Psoas muscle (tissue), 8 donors: ENCODE measurements around the gene IGSF9. TPM values are rescaled to one million over a fixed set of nuclear protein-coding genes. Genes with fewer than 3 reads are reported as not detected.

Source experiments
- ATAC-seq, 4 donors: fragments of 200-7000 bp; cut with Tn5 transposase; one replicate each; pipeline ENCODE4 v1.9.1; 2020; ENCODE audit warnings: moderate library complexity in 3 of 4, mild to moderate bottlenecking in 2 of 4
- DNase-seq, 2 donors: peaks; one replicate each; pipeline ENCODE4 v3.0.0-alpha.2; 2020
- H3K27ac ChIP-seq: fragments of 200-600 bp; one replicate; pipeline ENCODE4 v1.8.0; 2022
- H3K27me3 ChIP-seq, 3 donors: fragments of 200-600 bp in 1 of 3; one replicate each; pipeline versions ENCODE4 v1.6.1 to v1.8.0; 2013 to 2022; ENCODE audit warnings: low read length in 2 of 3, mild to moderate bottlenecking in 2 of 3, moderate library complexity in 1 of 3; ENCODE audit not compliant: insufficient read depth in 3 of 3
- H3K36me3 ChIP-seq, 2 donors: fragments of 200-600 bp in 1 of 2; one replicate each; pipeline versions ENCODE4 v1.6.1 to v1.8.0; 2013 to 2022; ENCODE audit warnings: low read depth in 1 of 2, mild to moderate bottlenecking in 1 of 2, moderate library complexity in 1 of 2; ENCODE audit not compliant: insufficient read depth in 1 of 2
- H3K4me1 ChIP-seq: fragments of 200-600 bp; one replicate; pipeline ENCODE4 v1.8.0; 2022
- H3K4me3 ChIP-seq: fragments of 200-600 bp; one replicate; pipeline ENCODE4 v1.8.0; 2022; ENCODE audit warnings: mild to moderate bottlenecking
- H3K9me3 ChIP-seq: fragments of 200-600 bp; one replicate; pipeline ENCODE4 v1.8.0; 2022
- CTCF ChIP-seq: fragments of 200-600 bp; IDR thresholded peaks from one replicate; pipeline ENCODE4 v1.8.0; 2022; ENCODE audit warnings: antibody characterized with exemption
- WGBS, 3 donors: extraction: QIAGEN DNeasy Blood & Tissue Kit; methylation state at CpG; one replicate each; pipeline versions ENCODE4 v1.1.6 to v1.1.7; 2013; 5-methylcytosine and 5-hydroxymethylcytosine counted together
- intact Hi-C, 2 donors: fragments of 100-400 bp; cut with DNase I; formaldehyde crosslinking; loops; one replicate each; pipeline versions ENCODE4 v1.11.0 to v1.14.2; 2022
- polyA plus RNA-seq, 3 donors: library from polyadenylated mRNA; stranded (reverse); fragments of 200-250 nt; gene quantifications; one replicate each; pipeline ENCODE4 v1.2.3, GENCODE V29; 2013
- total RNA-seq, 4 donors: library from RNA; stranded (reverse); fragmentation: NEBNext Ultra II Directional in 2 of 4; extraction: Animal tissue kit (Norgen Biotek cat#: 25700) in 2 of 4; gene quantifications; one replicate each; pipeline versions ENCODE4 v1.2.1 to v1.2.4, GENCODE V29; 2021 to 2023
- donor health status: healthy with polysubstance abuse.
- donor health status: DM: no; HTN: no; CAD: no; lungs with moderate emphysema.
- donor health status: Bipolar disorder and iron deficiency.
- donor health status: healthy.
- donor health status: DM: yes; HTN: yes; CAD: no.
- donor health status: DM: no; HTN: no; CAD: no.
- donor health status: DM: no; HTN: no; CAD: no.
- donor health status: DM: yes; HTN: yes; CAD: no.

The IGSF9 gene
- total and polyA plus RNA-seq, 7 donors: 0.01 TPM; not detected in 5

- ATAC-seq (no peak), DNase-seq (no peak)
- Histone ChIP-seq H3K4me3 (no peak overlapping the region), H3K4me1 (no peaks in the 10 kb centered on the region), H3K9me3 (no peaks in the 10 kb centered on the region), H3K27ac (no peak overlapping the region), H3K36me3 (no peaks in the 10 kb centered on the region), H3K27me3 (peaks cover 0 to 30% (median 3%) of the 10 kb centered on the region in 3 donors)
- no peak for TF ChIP-seq CTCF
- WGBS, 3 donors: 94 to 96% (median 95%) methylated on average over 18 of the region's 18 CpGs
- intact Hi-C loops: loop anchor here in 1 of 2 donors (5.0 kb wide), 1 partner anchor 76 kb away; no protein-coding TSS in a partner anchor
Measured at GRCh38 chr1:159928491-159929050, 16.8 kb downstream of the IGSF9 start.

- DNase-seq (no peak), ATAC-seq (no peak)
- H3K27ac ChIP-seq: no peak overlapping the region
- H3K9me3 ChIP-seq: no peaks in the 10 kb centered on the region
- intact Hi-C loops: loop anchor here in 1 of 2 donors (5.0 kb wide), 1 partner anchor 76 kb away; no protein-coding TSS in a partner anchor
- no peak for TF ChIP-seq CTCF
- 77 to 81% (median 81%) methylated on average over 13 of the region's 13 CpGs for WGBS, 3 donors
- no peaks in the 10 kb centered on the region for H3K36me3 ChIP-seq
- H3K4me3 ChIP-seq: no peak overlapping the region
- H3K4me1 ChIP-seq: no peaks in the 10 kb centered on the region
- H3K27me3 ChIP-seq: peaks cover 0 to 30% (median 3%) of the 10 kb centered on the region in 3 donors
Measured at GRCh38 chr1:159927849-159928431, 17.5 kb downstream of the IGSF9 start.

GRCh38 chr1:159927211-159927848 is 18.1 kb downstream of the IGSF9 start:
- H3K27ac ChIP-seq: no peak overlapping the region
- H3K4me3 ChIP-seq: no peak overlapping the region
- no peaks in the 10 kb centered on the region for H3K9me3 ChIP-seq
- DNase-seq (no peak), ATAC-seq (no peak)
- WGBS, 3 donors: 89 to 92% (median 91%) methylated on average over 16 of the region's 16 CpGs
- H3K27me3 ChIP-seq: peaks cover 0 to 30% (median 3%) of the 10 kb centered on the region in 3 donors
- TF ChIP-seq CTCF: no peak
- no peaks in the 10 kb centered on the region for H3K36me3 ChIP-seq
- intact Hi-C loops: loop anchor here in 1 of 2 donors (5.0 kb wide), 1 partner anchor 75 kb away; no protein-coding TSS in a partner anchor
- H3K4me1 ChIP-seq: peaks cover 5% of the 10 kb centered on the region

- H3K36me3 ChIP-seq: no peaks in the 10 kb centered on the region
- intact Hi-C loops: loop anchor here in 1 of 2 donors (5.0 kb wide), 1 partner anchor 73 kb away; no protein-coding TSS in a partner anchor
Measured at GRCh38 chr1:159925719-159926078, 19.7 kb downstream of the IGSF9 start.

More at GRCh38 chr1:159925719-159926078, 19.7 kb downstream of the IGSF9 start:
- H3K27me3 ChIP-seq: peaks cover 0 to 30% (median 3%) of the 10 kb centered on the region in 3 donors
- H3K27ac ChIP-seq: peak overlapping the region; percentile 84
- ATAC-seq (no peak), DNase-seq (no peak)
- peaks cover 15% of the 10 kb centered on the region for H3K4me1 ChIP-seq
- peak overlapping the region; percentile 82 for H3K4me3 ChIP-seq
- H3K9me3 ChIP-seq: no peaks in the 10 kb centered on the region
- 7 to 15% (median 13%) methylated on average over 7 of the region's 7 CpGs for WGBS, 3 donors
- no peak for TF ChIP-seq CTCF
